PC-9 (cell line): ENCODE results near the gene FAM117A. TPM values are rescaled to one million over a fixed set of nuclear protein-coding genes. Genes with fewer than 3 reads are reported as not detected.

Experiments
- BruUV-seq: library from RNA; stranded (reverse); fragments of 400-500 nt; replicated peaks from 2 replicates; lab custom pipeline; 2021; lab: Mats Ljungman, UMichigan
- CTCF ChIA-PET: fragments of 300-600 bp; sonication (Branson Sonifier 250); formaldehyde crosslinking; loops from one replicate; lab custom pipeline; 2022; ENCODE audit warnings: antibody characterized with exemption; lab: Charles Lee
- POLR2A ChIA-PET: fragments of 300-600 bp; sonication (Branson Sonifier 250); formaldehyde crosslinking; loops from one replicate; lab custom pipeline; 2022; ENCODE audit warnings: antibody characterized with exemption; ENCODE audit not compliant: unreplicated experiment; lab: Charles Lee
- DNase-seq, 2 experiments: peaks; one replicate each; pipeline versions ENCODE4 v3.0.0 to v3.0.0-alpha.2; 2015 to 2022; ENCODE audit warnings: mixed read lengths in 1 of 2
- H2AFZ ChIP-seq: fragments of 200-600 bp; sonication (generic); 2 replicates; pipeline ENCODE4 v1.8.1; 2017; ENCODE audit warnings: antibody characterized with exemption
- H3F3A ChIP-seq: fragments of 200-600 bp; sonication (generic); 2 replicates; pipeline ENCODE4 v1.8.1; 2017; ENCODE audit warnings: antibody characterized with exemption, mild to moderate bottlenecking, low read depth; ENCODE audit not compliant: insufficient read depth
- H3K27ac ChIP-seq: fragments of 200-600 bp; sonication (generic); 2 replicates; pipeline ENCODE4 v1.6.1; 2016; ENCODE audit warnings: mixed run types
- H3K27me3 ChIP-seq: fragments of 200-600 bp; sonication (generic); 2 replicates; pipeline ENCODE4 v1.6.1; 2016; ENCODE audit warnings: low read depth, mixed run types; ENCODE audit not compliant: insufficient read depth
- H3K36me3 ChIP-seq: fragments of 200-600 bp; sonication (generic); 2 replicates; pipeline ENCODE4 v1.6.1; 2016; ENCODE audit warnings: low read depth, mixed run types
- H3K4me1 ChIP-seq: fragments of 200-600 bp; sonication (generic); replicated peaks from 2 replicates; pipeline ENCODE4 v1.6.1; 2016; ENCODE audit warnings: mixed run types; ENCODE audit not compliant: insufficient read depth
- H3K4me2 ChIP-seq: fragments of 200-600 bp; sonication (generic); 2 replicates; pipeline ENCODE4 v1.6.1; 2017; ENCODE audit warnings: mixed run types
- H3K4me3 ChIP-seq: fragments of 200-600 bp; sonication (generic); 2 replicates; pipeline ENCODE4 v1.6.1; 2016; ENCODE audit warnings: mixed run types
- H3K79me2 ChIP-seq: fragments of 200-600 bp; sonication (generic); 2 replicates; pipeline ENCODE4 v1.6.1; 2017; ENCODE audit warnings: low read depth, mixed run types
- H3K9me2 ChIP-seq: fragments of 200-600 bp; sonication (generic); 2 replicates; pipeline ENCODE4 v1.8.1; 2017; ENCODE audit warnings: mild to moderate bottlenecking; ENCODE audit not compliant: insufficient read depth
- H3K9me3 ChIP-seq: fragments of 200-600 bp; sonication (generic); 2 replicates; pipeline ENCODE4 v1.8.1; 2016; ENCODE audit warnings: low read depth; ENCODE audit not compliant: insufficient read depth
- H4K20me1 ChIP-seq: fragments of 200-600 bp; sonication (generic); 2 replicates; pipeline ENCODE4 v1.8.1; 2017; ENCODE audit not compliant: insufficient read depth
- CTCF ChIP-seq: fragments of 200-600 bp; sonication (generic); conservative IDR thresholded peaks from 2 replicates; pipeline ENCODE4 v1.6.1; 2017; ENCODE audit warnings: mixed run types, antibody characterized with exemption, mild to moderate bottlenecking, moderate library complexity
- EZH2 ChIP-seq: fragments of 200-600 bp; sonication (generic); IDR thresholded peaks from 2 replicates; pipeline ENCODE4 v1.8.0; 2017; ENCODE audit warnings: antibody characterized with exemption, low read depth
- intact Hi-C: fragments of 100-400 bp; cut with micrococcal nuclease; formaldehyde crosslinking; loops from one replicate; pipeline ENCODE4 v1.10.0; 2022; ENCODE audit not compliant: unreplicated experiment
- total RNA-seq: library from RNA; stranded (reverse); gene quantifications from 2 replicates; pipeline ENCODE4 v1.2.3, GENCODE V29; 2021

The FAM117A gene
- total RNA-seq, 1 experiment from 2014 or later = 15.0 TPM

DNA sequence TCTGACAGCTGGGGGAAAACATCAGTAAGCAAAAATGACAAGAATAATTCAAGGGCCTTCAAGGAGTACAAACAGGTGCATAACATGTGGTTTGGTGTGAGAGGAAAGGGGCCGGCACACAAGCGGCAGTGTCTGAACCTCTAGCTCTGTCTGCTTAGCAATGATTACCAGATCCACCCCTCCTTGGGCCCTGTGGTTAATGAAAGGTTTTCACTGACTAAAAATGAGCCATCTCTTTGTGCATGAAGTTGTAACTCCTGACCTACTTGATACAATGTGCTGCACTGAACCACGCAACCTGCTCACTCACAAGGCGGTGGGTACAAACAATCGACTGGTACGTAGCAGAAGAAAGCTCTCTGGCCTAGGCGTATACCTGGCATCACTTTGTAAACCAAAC, 15.1 kb downstream of the FAM117A start:
- intact Hi-C loops = no loop called here
- BruUV-seq = no TSS peak
- ChIA-PET CTCF (no interaction called here), POLR2A (no interaction called here)
- TF ChIP-seq CTCF = no peak
- H3K9me2 ChIP-seq = no peaks in the 10 kb centered on the region
- no peaks in the 10 kb centered on the region for H3K9me3 ChIP-seq
- H3K79me2 ChIP-seq = no peaks in the 10 kb centered on the region
- H3K4me2 ChIP-seq = no peak overlapping the region
- H3K4me3 ChIP-seq = no peak overlapping the region
- no peaks in the 10 kb centered on the region for H3K4me1 ChIP-seq
- no peaks in the 10 kb centered on the region for H4K20me1 ChIP-seq
- no peak for DNase-seq
- H3K27ac ChIP-seq = no peak overlapping the region
- no peaks in the 10 kb centered on the region for H3K27me3 ChIP-seq
- no peak overlapping the region for H2AFZ ChIP-seq
- no peaks in the 10 kb centered on the region for H3K36me3 ChIP-seq
- no peaks in the 10 kb centered on the region for H3F3A ChIP-seq

GRCh38 chr17:49748223-49748622, 15.7 kb downstream of the FAM117A start:
- no peaks in the 10 kb centered on the region for H3K36me3 ChIP-seq
- intact Hi-C loops = no loop called here
- no peaks in the 10 kb centered on the region for H3K9me3 ChIP-seq
- no peaks in the 10 kb centered on the region for H4K20me1 ChIP-seq
- no peaks in the 10 kb centered on the region for H3K79me2 ChIP-seq
- no TSS peak for BruUV-seq
- CTCF ChIA-PET = no interaction called here
- H2AFZ ChIP-seq = no peak overlapping the region
- no peak for TF ChIP-seq CTCF
- no peak for TF ChIP-seq EZH2
- H3K4me3 ChIP-seq = no peak overlapping the region
- DNase-seq = no peak
- no peak overlapping the region for H3K4me2 ChIP-seq
- no peaks in the 10 kb centered on the region for H3F3A ChIP-seq
- POLR2A ChIA-PET = no interaction called here
- H3K4me1 ChIP-seq = no peaks in the 10 kb centered on the region
- no peaks in the 10 kb centered on the region for H3K27me3 ChIP-seq
- H3K27ac ChIP-seq = no peak overlapping the region
- no peaks in the 10 kb centered on the region for H3K9me2 ChIP-seq

GRCh38 chr17:49747632-49748031, 16.3 kb downstream of the FAM117A start:
- Histone ChIP-seq H4K20me1 (no peaks in the 10 kb centered on the region), H3K79me2 (no peaks in the 10 kb centered on the region), H3F3A (no peaks in the 10 kb centered on the region), H3K4me3 (no peak overlapping the region), H3K4me2 (no peak overlapping the region), H3K4me1 (0 out of 2 replicates have a peak, but pooled peaks cover 3% of the 10 kb centered on the region), H3K27me3 (no peaks in the 10 kb centered on the region), H2AFZ (no peak overlapping the region), H3K9me3 (no peaks in the 10 kb centered on the region), H3K9me2 (no peaks in the 10 kb centered on the region), H3K27ac (no peak overlapping the region), H3K36me3 (no peaks in the 10 kb centered on the region)
- intact Hi-C loops = no loop called here
- ChIA-PET POLR2A (no interaction called here), CTCF (no interaction called here)
- BruUV-seq = no TSS peak
- no peak for TF ChIP-seq CTCF
- TF ChIP-seq EZH2 = no peak
- DNase-seq = no peak
